ENCODE data around the gene TMEM242.

DNA sequence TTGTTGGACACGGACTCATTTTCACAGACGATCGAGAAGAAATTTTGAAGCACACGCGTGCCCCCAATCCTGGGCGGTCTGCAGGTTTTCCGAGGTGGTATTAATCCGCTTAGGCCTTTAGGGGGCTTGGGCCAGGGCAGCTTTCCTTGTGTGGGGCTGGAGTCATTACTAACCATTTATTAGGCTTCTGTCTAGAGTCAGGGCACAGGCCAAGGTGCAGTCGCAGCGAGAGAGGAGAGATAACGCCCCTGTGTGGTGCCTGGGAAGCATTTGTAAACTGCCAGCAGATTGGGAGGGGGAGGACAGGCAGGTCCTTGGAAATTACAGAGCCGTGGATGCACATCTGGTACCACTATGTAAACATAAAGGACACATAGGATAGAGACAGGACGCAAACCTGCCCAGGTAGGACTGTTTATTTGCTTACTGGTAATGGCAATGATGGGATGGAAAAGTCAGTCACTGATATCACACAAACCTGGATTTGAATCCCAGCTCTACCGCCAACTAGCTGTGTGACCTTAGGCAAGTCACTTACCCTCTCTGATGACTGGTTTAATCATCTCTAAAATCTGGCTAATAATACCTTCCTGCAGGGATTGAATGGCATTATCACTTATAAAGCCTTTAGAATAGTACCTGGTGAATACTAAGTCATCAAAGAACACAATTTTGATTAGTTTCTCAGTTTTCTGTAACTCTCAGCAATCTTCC, 76.4 kb downstream of the TMEM242 start:
- TF ChIP-seq GATA2 (IDR thresholded peaks at IDR 0.05; ENCODE audit: low read depth, low read length) (no peak), GATA3 (IDR thresholded peaks at IDR 0.05; ENCODE audit: low read depth, low read length) (no peak)
